Upper lobe of left lung (tissue), 4 donors: ENCODE results near the gene ESYT1.

Experiments
- EP300 ChIP-seq, 4 donors: sonication (generic); formaldehyde crosslinking; IDR thresholded peaks; one replicate each; pipeline ENCODE4 v1.5.1; 2017; ENCODE audit warnings: antibody characterized with exemption in 4 of 4, control low read depth in 2 of 4
- POLR2AphosphoS5 ChIP-seq, 2 donors: sonication (generic); formaldehyde crosslinking; IDR thresholded peaks; one replicate each; pipeline ENCODE4 v1.5.1; 2017; ENCODE audit warnings: antibody characterized with exemption in 2 of 2
- TF ChIP-seq, protein P1 (sequence below), 6 experiments: fragments of 450-650 bp in 4 of 6; fragments of 200-600 bp in 2 of 6; sonication (generic) in 2 of 6; IDR thresholded peaks; one replicate each; pipeline ENCODE4 v1.5.1; 2016 to 2019; ENCODE audit warnings: antibody characterized with exemption in 6 of 6

- TF ChIP-seq EP300 (IDR thresholded peaks at IDR 0.05) (no peak), POLR2AphosphoS5 (IDR thresholded peaks at IDR 0.05) (no peak)
- TF ChIP-seq, protein P1, sequence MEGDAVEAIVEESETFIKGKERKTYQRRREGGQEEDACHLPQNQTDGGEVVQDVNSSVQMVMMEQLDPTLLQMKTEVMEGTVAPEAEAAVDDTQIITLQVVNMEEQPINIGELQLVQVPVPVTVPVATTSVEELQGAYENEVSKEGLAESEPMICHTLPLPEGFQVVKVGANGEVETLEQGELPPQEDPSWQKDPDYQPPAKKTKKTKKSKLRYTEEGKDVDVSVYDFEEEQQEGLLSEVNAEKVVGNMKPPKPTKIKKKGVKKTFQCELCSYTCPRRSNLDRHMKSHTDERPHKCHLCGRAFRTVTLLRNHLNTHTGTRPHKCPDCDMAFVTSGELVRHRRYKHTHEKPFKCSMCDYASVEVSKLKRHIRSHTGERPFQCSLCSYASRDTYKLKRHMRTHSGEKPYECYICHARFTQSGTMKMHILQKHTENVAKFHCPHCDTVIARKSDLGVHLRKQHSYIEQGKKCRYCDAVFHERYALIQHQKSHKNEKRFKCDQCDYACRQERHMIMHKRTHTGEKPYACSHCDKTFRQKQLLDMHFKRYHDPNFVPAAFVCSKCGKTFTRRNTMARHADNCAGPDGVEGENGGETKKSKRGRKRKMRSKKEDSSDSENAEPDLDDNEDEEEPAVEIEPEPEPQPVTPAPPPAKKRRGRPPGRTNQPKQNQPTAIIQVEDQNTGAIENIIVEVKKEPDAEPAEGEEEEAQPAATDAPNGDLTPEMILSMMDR (IDR thresholded peaks at IDR 0.05), result no peak
These were observed 43.0 kb upstream of the ESYT1 start for GRCh38 chr12:56084958-56085543.
